Activated naive CD8-positive, alpha-beta T cell (primary cell): ENCODE data around the gene TEX19.
"Not testable (repeated sequence)": the region's sequence is repeated elsewhere in the genome, so short reads cannot be mapped to it uniquely, and the experiment has no call there.

ENCODE experiments used
- H3K27ac Mint-ChIP-seq: one replicate; pipeline ENCODE4 v1.8.0; 2021; ENCODE audit warnings: mixed read lengths
- H3K27me3 Mint-ChIP-seq: one replicate; pipeline ENCODE4 v1.8.0; 2021; ENCODE audit warnings: mixed read lengths
- H3K36me3 Mint-ChIP-seq: one replicate; pipeline ENCODE4 v1.8.0; 2021; ENCODE audit warnings: mixed read lengths
- H3K4me1 Mint-ChIP-seq: one replicate; pipeline ENCODE4 v1.8.0; 2021; ENCODE audit warnings: low read depth, mixed read lengths
- H3K4me3 Mint-ChIP-seq: one replicate; pipeline ENCODE4 v1.8.0; 2021; ENCODE audit warnings: mild to moderate bottlenecking, mixed read lengths
- H3K9me3 Mint-ChIP-seq: one replicate; pipeline ENCODE4 v1.8.0; 2021; ENCODE audit warnings: low read depth, mixed read lengths

TEX19 gene

GRCh38 chr17:82354804-82355308 lies 4.2 kb upstream of the TEX19 start:
- Mint-ChIP-seq H3K36me3 (peaks cover 3% of the 10 kb centered on the region), H3K27ac (no peak overlapping the region), H3K9me3 (no peaks in the 10 kb centered on the region), H3K4me3 (no peak overlapping the region), H3K27me3 (peaks cover 4% of the 10 kb centered on the region), H3K4me1 (peaks cover 9% of the 10 kb centered on the region)

DNA sequence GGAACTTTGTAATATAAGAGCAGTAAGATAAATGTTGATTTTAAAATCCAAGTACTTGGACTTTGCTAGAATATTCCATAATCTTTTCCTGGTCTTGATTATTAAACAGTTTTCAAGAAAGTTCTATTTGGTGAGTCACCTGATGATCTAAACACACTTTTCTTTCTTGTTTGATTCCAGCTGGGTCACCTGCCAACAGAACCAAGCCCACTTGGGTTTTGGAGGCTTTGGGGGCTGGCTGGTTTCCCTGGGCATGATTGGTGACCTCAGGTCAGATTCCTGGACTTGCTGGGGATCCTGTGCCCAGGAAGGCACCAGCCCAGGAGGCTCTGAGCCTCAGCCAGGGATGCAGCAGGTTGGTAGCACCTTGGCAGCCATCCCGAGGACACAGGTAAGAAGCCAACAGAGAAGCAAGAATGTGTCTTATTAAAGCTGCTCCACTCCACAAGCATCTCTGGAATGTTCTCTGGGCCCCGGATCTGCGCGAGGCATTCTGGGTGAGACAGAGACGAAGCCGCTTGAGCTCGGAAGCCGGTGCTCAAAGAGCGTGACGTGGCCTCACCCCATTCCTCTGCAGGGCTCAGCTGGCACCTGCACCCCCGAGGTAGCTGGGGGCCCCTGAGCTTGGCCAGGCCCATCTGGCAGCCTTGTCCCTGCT lies 3.1 kb upstream of the TEX19 start:
- Mint-ChIP-seq H3K27me3 (peaks cover 4% of the 10 kb centered on the region), H3K4me1 (peaks cover 9% of the 10 kb centered on the region)

DNA sequence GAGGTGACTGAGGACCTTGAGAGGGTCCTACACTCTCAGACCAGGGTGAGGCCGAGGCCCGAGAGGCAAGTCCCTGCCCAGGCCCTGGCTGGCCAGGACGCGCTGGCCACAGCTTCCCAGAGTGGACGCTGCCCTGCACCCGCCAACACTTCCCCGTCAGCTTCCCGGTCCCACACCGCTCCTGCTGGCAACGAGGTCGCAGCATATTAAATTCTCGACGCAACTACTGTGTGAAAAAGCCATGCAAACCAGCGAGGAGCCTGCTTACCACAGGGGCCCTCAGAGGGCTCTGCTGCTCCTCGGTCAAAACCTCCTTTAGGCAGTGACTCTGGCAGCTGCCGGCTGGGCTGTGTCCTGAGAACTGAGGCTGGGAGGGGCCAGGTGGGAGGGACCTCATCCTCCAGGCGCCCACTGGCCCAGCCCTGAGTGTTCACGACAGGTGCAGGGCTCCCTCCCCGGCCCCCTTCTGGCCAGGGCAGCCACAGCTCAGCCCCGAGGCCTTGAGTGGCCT lies 2.1 kb upstream of the TEX19 start:
- H3K36me3 Mint-ChIP-seq = peaks cover 3% of the 10 kb centered on the region
- H3K4me1 Mint-ChIP-seq = peaks cover 8% of the 10 kb centered on the region
- no peak overlapping the region for H3K4me3 Mint-ChIP-seq
- no peaks in the 10 kb centered on the region for H3K9me3 Mint-ChIP-seq
- H3K27me3 Mint-ChIP-seq = peaks cover 4% of the 10 kb centered on the region
- no peak overlapping the region for H3K27ac Mint-ChIP-seq

More for the DNA sequence above, 3.1 kb upstream of the TEX19 start:
- no peaks in the 10 kb centered on the region for H3K9me3 Mint-ChIP-seq
- H3K4me3 Mint-ChIP-seq = no peak overlapping the region
- H3K36me3 Mint-ChIP-seq = peaks cover 3% of the 10 kb centered on the region
- H3K27ac Mint-ChIP-seq = no peak overlapping the region

- H3K4me3 Mint-ChIP-seq = no peak overlapping the region
- H3K27me3 Mint-ChIP-seq = peaks cover 4% of the 10 kb centered on the region
These were observed 1.7 kb upstream of the TEX19 start for GRCh38 chr17:82357394-82357793.

DNA sequence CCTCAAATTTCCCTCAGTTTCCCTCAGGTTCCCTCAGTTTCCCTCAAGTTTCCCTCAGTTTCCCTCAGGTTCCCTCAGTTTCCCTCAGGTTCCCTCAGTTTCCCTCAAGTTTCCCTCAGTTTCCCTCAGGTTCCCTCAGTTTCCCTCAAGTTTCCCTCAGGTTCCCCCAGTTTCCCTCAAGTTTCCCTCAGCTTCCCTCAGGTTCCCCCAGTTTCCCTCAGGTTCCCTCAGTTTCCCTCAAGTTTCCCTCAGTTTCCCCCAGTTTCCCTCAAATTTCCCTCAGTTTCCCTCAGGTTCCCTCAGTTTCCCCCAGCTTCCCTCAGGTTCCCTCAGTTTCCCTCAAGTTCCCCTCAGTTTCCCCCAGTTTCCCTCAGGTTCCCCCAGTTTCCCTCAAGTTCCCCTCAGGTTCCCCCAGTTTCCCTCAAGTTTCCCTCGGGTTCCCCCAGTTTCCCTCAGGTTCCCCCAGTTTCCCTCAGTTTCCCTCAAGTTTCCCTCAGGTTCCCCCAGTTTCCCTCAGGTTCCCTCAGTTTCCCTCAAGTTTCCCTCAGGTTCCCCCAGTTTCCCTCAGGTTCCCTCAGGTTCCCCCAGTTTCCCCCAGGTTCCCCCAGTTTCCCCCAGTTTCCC lies 516 bp downstream of the TEX19 start:
- not testable (repeated sequence) for H3K27ac Mint-ChIP-seq, H3K4me1 Mint-ChIP-seq, H3K9me3 Mint-ChIP-seq, H3K4me3 Mint-ChIP-seq, H3K27me3 Mint-ChIP-seq, H3K36me3 Mint-ChIP-seq

More at GRCh38 chr17:82357394-82357793, 1.7 kb upstream of the TEX19 start:
- Mint-ChIP-seq H3K36me3 (peaks cover 3% of the 10 kb centered on the region), H3K4me1 (peaks cover 8% of the 10 kb centered on the region), H3K27ac (no peak overlapping the region), H3K9me3 (no peaks in the 10 kb centered on the region)

GRCh38 chr17:82361885-82362633 lies 3.0 kb downstream of the TEX19 start:
- no peak overlapping the region for H3K4me3 Mint-ChIP-seq
- no peaks in the 10 kb centered on the region for H3K9me3 Mint-ChIP-seq
- H3K36me3 Mint-ChIP-seq = peaks cover 3% of the 10 kb centered on the region
- H3K4me1 Mint-ChIP-seq = peaks cover 8% of the 10 kb centered on the region
- peaks cover 4% of the 10 kb centered on the region for H3K27me3 Mint-ChIP-seq
- H3K27ac Mint-ChIP-seq = no peak overlapping the region

GRCh38 chr17:82365606-82366295 lies 6.7 kb downstream of the TEX19 start:
- Mint-ChIP-seq H3K27me3 (peaks cover 4% of the 10 kb centered on the region), H3K4me1 (peaks cover 5% of the 10 kb centered on the region), H3K27ac (no peak overlapping the region), H3K36me3 (no peaks in the 10 kb centered on the region), H3K9me3 (no peaks in the 10 kb centered on the region), H3K4me3 (no peak overlapping the region)

GRCh38 chr17:82366749-82367148 lies 7.7 kb downstream of the TEX19 start:
- Mint-ChIP-seq H3K9me3 (no peaks in the 10 kb centered on the region), H3K4me1 (peaks cover 8% of the 10 kb centered on the region), H3K27me3 (peaks cover 4% of the 10 kb centered on the region), H3K27ac (no peak overlapping the region), H3K36me3 (no peaks in the 10 kb centered on the region), H3K4me3 (no peak overlapping the region)

DNA sequence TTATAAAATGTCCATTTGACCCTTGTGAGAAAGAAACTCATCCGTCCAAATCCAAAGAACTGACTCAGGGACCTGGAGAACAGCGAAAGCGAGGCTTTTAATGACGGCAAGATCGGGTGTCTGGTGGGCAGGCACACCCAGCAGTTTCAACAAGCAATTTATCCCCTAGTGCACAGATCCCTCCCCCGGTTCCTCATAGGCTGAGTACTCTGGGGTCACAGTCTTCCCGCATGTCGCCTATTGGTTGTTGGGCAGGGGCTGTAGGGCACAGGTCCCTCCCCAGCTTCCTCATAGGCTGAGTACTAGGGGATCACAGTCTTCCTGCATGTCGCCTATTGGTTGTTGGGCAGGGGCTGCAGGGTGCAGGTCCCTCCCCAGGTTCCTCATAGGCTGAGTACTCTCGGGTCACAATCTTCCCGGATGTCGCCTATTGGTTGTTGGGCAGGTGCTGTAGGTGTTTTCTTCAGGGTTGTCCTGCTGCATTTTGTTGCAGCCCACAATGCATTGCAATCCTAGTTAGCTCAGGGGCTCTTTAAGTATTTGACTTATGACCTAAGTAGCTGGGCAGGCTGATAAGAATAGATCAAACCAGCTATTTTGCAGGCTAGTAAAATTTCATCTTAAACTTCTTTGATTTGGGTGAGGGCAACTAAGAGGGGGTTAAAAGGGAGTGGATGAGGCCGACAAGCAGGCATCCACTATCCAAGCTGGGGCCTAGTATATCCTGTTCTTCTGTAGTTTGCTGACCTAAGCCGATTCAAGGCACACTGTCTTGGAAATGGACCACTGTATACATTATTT lies 8.9 kb downstream of the TEX19 start:
- peaks cover 7% of the 10 kb centered on the region for H3K27me3 Mint-ChIP-seq
- no peak overlapping the region for H3K4me3 Mint-ChIP-seq

DNA sequence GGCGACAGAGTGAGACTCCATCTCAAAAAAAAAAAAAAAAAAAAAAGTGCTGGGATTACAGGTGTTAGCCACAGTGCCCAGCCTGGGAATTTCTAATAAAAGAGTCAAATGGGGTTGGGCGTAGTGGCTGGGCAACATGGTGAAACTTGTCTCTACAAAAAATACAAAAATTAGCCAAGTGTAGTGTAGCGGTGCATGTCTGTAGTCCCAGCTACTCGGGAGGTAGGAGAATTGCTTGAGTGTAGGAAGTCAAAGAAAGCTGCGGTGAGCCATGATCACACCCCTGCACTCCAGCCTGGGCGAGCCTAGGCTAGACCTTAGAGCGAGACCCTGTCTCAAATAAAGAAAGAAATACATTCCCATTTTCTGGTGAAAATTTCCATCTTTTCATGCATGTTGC lies 10.2 kb downstream of the TEX19 start:
- no peak overlapping the region for H3K4me3 Mint-ChIP-seq
- no peak overlapping the region for H3K27ac Mint-ChIP-seq
- no peaks in the 10 kb centered on the region for H3K36me3 Mint-ChIP-seq
- H3K9me3 Mint-ChIP-seq = no peaks in the 10 kb centered on the region
- peaks cover 15% of the 10 kb centered on the region for H3K4me1 Mint-ChIP-seq
- H3K27me3 Mint-ChIP-seq = peaks cover 12% of the 10 kb centered on the region

More for the DNA sequence above, 8.9 kb downstream of the TEX19 start:
- Mint-ChIP-seq H3K27ac (no peak overlapping the region), H3K4me1 (peaks cover 12% of the 10 kb centered on the region), H3K36me3 (no peaks in the 10 kb centered on the region), H3K9me3 (no peaks in the 10 kb centered on the region)

GRCh38 chr17:82370471-82371332 lies 11.7 kb downstream of the TEX19 start:
- Mint-ChIP-seq H3K27ac (no peak overlapping the region), H3K4me3 (peak overlapping the region; percentile 74), H3K4me1 (peaks cover 15% of the 10 kb centered on the region), H3K27me3 (peaks cover 12% of the 10 kb centered on the region), H3K36me3 (no peaks in the 10 kb centered on the region), H3K9me3 (no peaks in the 10 kb centered on the region)

GRCh38 chr17:82371333-82372248 lies 12.5 kb downstream of the TEX19 start, which contains the start of gene UTS2R:
UTS2R (plus strand) TSS chr17:82371765; CDS start chr17:82374325, 2,560 bp downstream.
- Mint-ChIP-seq H3K27me3 (peaks cover 12% of the 10 kb centered on the region), H3K9me3 (no peaks in the 10 kb centered on the region), H3K4me1 (peaks cover 15% of the 10 kb centered on the region), H3K4me3 (peak within 1 kb of the TSS; percentile 74), H3K27ac (no peak within 1 kb of the TSS), H3K36me3 (no peaks in the 10 kb centered on the region)
